Mesenchymal stem cell (in vitro differentiated cells and primary cell): Measurements from ENCODE around the gene GHDC.

Source experiments
- DNase-seq: peaks from one replicate; pipeline ENCODE4 v3.0.0-alpha.2; 2013
- H2AFZ ChIP-seq: one replicate; pipeline ENCODE4 v1.6.1; 2013; ENCODE audit warnings: low read depth, mild to moderate bottlenecking, control low read depth, inconsistent platforms, low read length, moderate library complexity
- H2AK5ac ChIP-seq: 2 replicates; pipeline ENCODE4 v1.6.1; 2013; ENCODE audit warnings: low read length, moderate library complexity, mild to moderate bottlenecking, inconsistent platforms; ENCODE audit not compliant: severe bottlenecking
- H2BK120ac ChIP-seq: one replicate; pipeline ENCODE4 v1.6.1; 2013; ENCODE audit warnings: low read depth, mild to moderate bottlenecking, inconsistent platforms, low read length, moderate library complexity
- H2BK12ac ChIP-seq, 2 experiments: one replicate each; pipeline ENCODE4 v1.6.1; 2013; ENCODE audit warnings: inconsistent platforms in 2 of 2, low read length in 2 of 2, mild to moderate bottlenecking in 2 of 2, moderate library complexity in 2 of 2, control low read depth in 1 of 2
- H2BK15ac ChIP-seq: one replicate; pipeline ENCODE4 v1.6.1; 2013; ENCODE audit warnings: mild to moderate bottlenecking, low read depth, inconsistent platforms; ENCODE audit not compliant: poor library complexity, severe bottlenecking
- H2BK5ac ChIP-seq: 2 replicates; pipeline ENCODE4 v1.6.1; 2013; ENCODE audit warnings: low read depth, mild to moderate bottlenecking, low read length, control low read depth, inconsistent platforms; ENCODE audit not compliant: poor library complexity, severe bottlenecking
- H3K14ac ChIP-seq, 2 experiments: one replicate each; pipeline ENCODE4 v1.6.1; 2013; ENCODE audit warnings: inconsistent platforms in 2 of 2, low read length in 2 of 2, control low read depth in 1 of 2, mild to moderate bottlenecking in 1 of 2, moderate library complexity in 1 of 2
- H3K18ac ChIP-seq, 2 experiments: one replicate each; pipeline ENCODE4 v1.6.1; 2013; ENCODE audit warnings: inconsistent platforms in 2 of 2, low read length in 2 of 2, control low read depth in 1 of 2, low read depth in 1 of 2, mild to moderate bottlenecking in 1 of 2
- H3K23ac ChIP-seq, 2 experiments: one replicate each; pipeline ENCODE4 v1.6.1; 2013; ENCODE audit warnings: inconsistent platforms in 2 of 2, low read length in 2 of 2, mild to moderate bottlenecking in 2 of 2, moderate library complexity in 2 of 2, control low read depth in 1 of 2
- H3K27ac ChIP-seq: 2 replicates; pipeline ENCODE4 v1.5.1; 2013; ENCODE audit warnings: mild to moderate bottlenecking, moderate library complexity, low read length, control low read depth, inconsistent platforms; ENCODE audit not compliant: poor library complexity, severe bottlenecking
- H3K27me3 ChIP-seq, 2 experiments: 2 replicates each; pipeline versions ENCODE4 v1.6.1 to v1.7.0; 2013; ENCODE audit warnings: low read length in 2 of 2, mild to moderate bottlenecking in 2 of 2, moderate library complexity in 2 of 2, control low read depth in 1 of 2, inconsistent platforms in 1 of 2; ENCODE audit not compliant: control insufficient read depth in 1 of 2, insufficient read depth in 1 of 2
- H3K36me3 ChIP-seq, 2 experiments: 2 replicates each; pipeline versions ENCODE4 v1.6.1 to v1.7.0; 2013; ENCODE audit warnings: low read length in 2 of 2, control low read depth in 1 of 2, inconsistent platforms in 1 of 2, low read depth in 1 of 2, mild to moderate bottlenecking in 1 of 2; ENCODE audit not compliant: insufficient read depth in 2 of 2, control insufficient read depth in 1 of 2
- H3K4ac ChIP-seq, 2 experiments: one replicate each; pipeline ENCODE4 v1.6.1; 2013; ENCODE audit warnings: inconsistent platforms in 2 of 2, low read length in 2 of 2, mild to moderate bottlenecking in 2 of 2, moderate library complexity in 2 of 2, control low read depth in 1 of 2, low read depth in 1 of 2
- H3K4me1 ChIP-seq: 2 replicates; pipeline ENCODE4 v1.6.1; 2013; ENCODE audit warnings: low read depth, low read length, control low read depth; ENCODE audit not compliant: control insufficient read depth, insufficient read depth
- H3K4me2 ChIP-seq: 2 replicates; pipeline ENCODE4 v1.6.1; 2013; ENCODE audit warnings: low read length, mild to moderate bottlenecking, inconsistent platforms; ENCODE audit not compliant: poor library complexity, severe bottlenecking
- H3K4me3 ChIP-seq, 2 experiments: 2 replicates each; pipeline versions ENCODE4 v1.5.1 to v1.7.0; 2013; ENCODE audit warnings: low read length in 2 of 2, mild to moderate bottlenecking in 2 of 2, control low read depth in 1 of 2, low read depth in 1 of 2; ENCODE audit not compliant: insufficient read depth in 1 of 2
- H3K79me1 ChIP-seq: replicated peaks from 2 replicates; pipeline ENCODE4 v1.6.1; 2013; ENCODE audit warnings: mild to moderate bottlenecking, control low read depth, low read length, inconsistent platforms; ENCODE audit not compliant: poor library complexity, severe bottlenecking
- H3K9ac ChIP-seq: 2 replicates; pipeline ENCODE4 v1.7.0; 2013; ENCODE audit warnings: mild to moderate bottlenecking, low read length, moderate library complexity
- H3K9me3 ChIP-seq: 2 replicates; pipeline ENCODE4 v1.7.0; 2013; ENCODE audit warnings: mild to moderate bottlenecking, low read length; ENCODE audit not compliant: control insufficient read depth
- H4K8ac ChIP-seq: one replicate; pipeline ENCODE4 v1.6.1; 2013; ENCODE audit warnings: inconsistent platforms, mild to moderate bottlenecking, low read length, moderate library complexity
- H4K91ac ChIP-seq: one replicate; pipeline ENCODE4 v1.6.1; 2013; ENCODE audit warnings: mild to moderate bottlenecking, low read length, inconsistent platforms
- WGBS: methylation state at CpG from one replicate; pipeline ENCODE4 v1.1.7; 2013; ENCODE audit warnings: mixed read lengths; 5-methylcytosine and 5-hydroxymethylcytosine counted together

Gene GHDC

DNA sequence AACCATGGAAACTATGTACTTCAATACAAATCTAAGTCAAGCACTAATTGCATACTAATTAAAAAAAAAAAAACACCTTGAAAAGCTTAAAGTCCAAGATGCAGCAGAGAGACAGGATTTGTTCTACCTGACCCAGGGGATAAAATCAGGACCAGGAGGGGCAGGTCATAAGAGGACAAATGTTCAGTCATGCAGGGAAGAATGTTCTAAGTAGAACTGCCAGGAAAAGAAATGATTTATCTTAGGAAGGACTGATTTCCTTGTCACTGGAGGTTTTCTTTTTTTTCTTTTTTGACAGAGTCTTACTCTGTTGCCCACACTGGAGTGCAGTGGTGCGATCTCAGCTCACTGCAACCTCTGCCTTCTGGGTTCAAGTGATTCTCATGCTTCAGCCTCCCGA is 9.1 kb upstream of the GHDC start:
- Histone ChIP-seq H3K9me3 (no peaks in the 10 kb centered on the region), H4K8ac (no peak overlapping the region), H3K4me2 (no peak overlapping the region), H3K36me3 (peaks cover 47 to 81% of the 10 kb centered on the region in 2 experiments), H3K4ac (no peak overlapping the region), H2BK5ac (no peak overlapping the region), H2BK120ac (no peak overlapping the region), H3K23ac (no peak overlapping the region), H3K79me1 (peaks cover 1% of the 10 kb centered on the region), H3K4me1 (no peaks in the 10 kb centered on the region), H3K18ac (no peak overlapping the region), H4K91ac (no peak overlapping the region), H2BK12ac (no peak overlapping the region), H2AFZ (no peak overlapping the region), H3K14ac (no peak overlapping the region), H2BK15ac (no peak overlapping the region), H3K9ac (no peak overlapping the region), H3K4me3 (no peak overlapping the region), H3K27me3 (no peaks in the 10 kb centered on the region), H3K27ac (no peak overlapping the region), H2AK5ac (no peak overlapping the region)
- 95% methylated on average over 2 of the region's 2 CpGs for WGBS
- no peak for DNase-seq

GRCh38 chr17:42202696-42203095 is 8.4 kb upstream of the GHDC start:
- H2BK120ac ChIP-seq: no peak overlapping the region
- H3K4me2 ChIP-seq: no peak overlapping the region
- no peak overlapping the region for H4K91ac ChIP-seq
- no peak overlapping the region for H2AK5ac ChIP-seq
- H3K9me3 ChIP-seq: no peaks in the 10 kb centered on the region
- H2BK15ac ChIP-seq: no peak overlapping the region
- 88% methylated on average over 3 of the region's 5 CpGs for WGBS
- no peak overlapping the region for H2BK12ac ChIP-seq
- no peak overlapping the region for H4K8ac ChIP-seq
- no peak overlapping the region for H3K4ac ChIP-seq
- no peak overlapping the region for H3K27ac ChIP-seq
- H3K4me1 ChIP-seq: no peaks in the 10 kb centered on the region
- H3K36me3 ChIP-seq: peaks cover 41 to 80% of the 10 kb centered on the region in 2 experiments
- H2AFZ ChIP-seq: no peak overlapping the region
- peaks cover 1% of the 10 kb centered on the region for H3K79me1 ChIP-seq
- no peak overlapping the region for H3K14ac ChIP-seq
- no peak overlapping the region for H3K4me3 ChIP-seq
- no peak for DNase-seq
- H3K27me3 ChIP-seq: no peaks in the 10 kb centered on the region
- no peak overlapping the region for H3K18ac ChIP-seq
- no peak overlapping the region for H3K9ac ChIP-seq
- H2BK5ac ChIP-seq: no peak overlapping the region
- H3K23ac ChIP-seq: no peak overlapping the region

DNA sequence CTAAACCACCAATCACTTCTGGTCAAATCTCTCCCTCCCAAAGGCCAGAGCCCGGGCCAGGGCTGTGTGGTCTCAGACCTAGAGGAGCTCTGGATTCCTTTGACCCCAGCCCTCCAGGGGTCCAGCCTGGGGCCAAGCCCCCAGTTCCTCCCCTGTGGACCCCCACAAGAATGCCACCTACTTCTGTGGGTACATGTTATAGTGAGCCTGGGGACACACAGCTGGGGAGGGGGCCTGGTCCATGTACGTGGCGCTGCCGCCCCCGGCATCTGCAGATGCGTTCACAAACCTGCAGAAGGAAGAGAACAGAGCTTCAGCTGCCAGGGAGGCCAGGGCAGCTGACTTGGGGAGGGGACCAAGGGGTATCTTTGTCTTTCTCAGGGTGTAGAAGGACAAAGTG is 7.9 kb upstream of the GHDC start:
- no peaks in the 10 kb centered on the region for H3K9me3 ChIP-seq
- no peak overlapping the region for H3K4ac ChIP-seq
- H2BK120ac ChIP-seq: no peak overlapping the region
- H3K36me3 ChIP-seq: peaks cover 41 to 75% of the 10 kb centered on the region in 2 experiments
- H3K27ac ChIP-seq: no peak overlapping the region
- DNase-seq: no peak
- no peak overlapping the region for H3K4me2 ChIP-seq
- H2BK5ac ChIP-seq: no peak overlapping the region
- no peak overlapping the region for H3K4me3 ChIP-seq
- peaks cover 1% of the 10 kb centered on the region for H3K79me1 ChIP-seq
- no peak overlapping the region for H3K23ac ChIP-seq
- no peak overlapping the region for H4K8ac ChIP-seq
- WGBS: 98% methylated on average over 6 of the region's 6 CpGs
- no peak overlapping the region for H2AK5ac ChIP-seq
- H3K9ac ChIP-seq: no peak overlapping the region
- H3K27me3 ChIP-seq: no peaks in the 10 kb centered on the region
- no peak overlapping the region for H3K14ac ChIP-seq
- no peak overlapping the region for H2BK12ac ChIP-seq
- H2BK15ac ChIP-seq: no peak overlapping the region
- H4K91ac ChIP-seq: no peak overlapping the region
- H3K18ac ChIP-seq: no peak overlapping the region
- H3K4me1 ChIP-seq: no peaks in the 10 kb centered on the region
- no peak overlapping the region for H2AFZ ChIP-seq

DNA sequence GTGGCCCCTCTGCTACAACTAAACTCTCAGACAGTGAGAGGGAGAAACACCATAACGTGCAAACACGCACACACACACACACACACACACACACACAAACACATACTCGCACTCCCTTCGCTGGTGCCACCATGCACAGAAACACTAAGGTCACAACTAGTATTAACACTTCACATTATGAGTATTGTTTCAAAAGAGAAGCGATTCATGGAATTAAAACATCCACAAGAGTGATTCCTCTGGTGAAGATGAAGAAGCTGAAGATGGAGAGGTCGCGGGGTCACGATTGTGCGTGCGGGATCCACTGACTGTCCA is 7.1 kb upstream of the GHDC start:
- Histone ChIP-seq H3K9ac (no peak overlapping the region), H4K8ac (no peak overlapping the region), H3K4me3 (no peak overlapping the region), H3K27me3 (no peaks in the 10 kb centered on the region), H3K23ac (no peak overlapping the region), H2AK5ac (no peak overlapping the region), H4K91ac (no peak overlapping the region), H2BK15ac (no peak overlapping the region), H2AFZ (no peak overlapping the region), H3K4ac (no peak overlapping the region), H3K36me3 (peaks cover 36 to 67% of the 10 kb centered on the region in 2 experiments), H3K9me3 (no peaks in the 10 kb centered on the region), H2BK5ac (no peak overlapping the region), H3K4me2 (no peak overlapping the region), H3K79me1 (peaks cover 1% of the 10 kb centered on the region), H3K14ac (no peak overlapping the region), H3K4me1 (no peaks in the 10 kb centered on the region), H3K18ac (no peak overlapping the region), H3K27ac (no peak overlapping the region), H2BK120ac (no peak overlapping the region), H2BK12ac (no peak overlapping the region)
- no peak for DNase-seq
- WGBS: 95% methylated on average over 8 of the region's 10 CpGs
